ENCODE data around the gene ADARB2.
"Not testable (repeated sequence)": the region's sequence is repeated elsewhere in the genome, so short reads cannot be mapped to it uniquely, and the experiment has no call there.

Gene ADARB2

DNA sequence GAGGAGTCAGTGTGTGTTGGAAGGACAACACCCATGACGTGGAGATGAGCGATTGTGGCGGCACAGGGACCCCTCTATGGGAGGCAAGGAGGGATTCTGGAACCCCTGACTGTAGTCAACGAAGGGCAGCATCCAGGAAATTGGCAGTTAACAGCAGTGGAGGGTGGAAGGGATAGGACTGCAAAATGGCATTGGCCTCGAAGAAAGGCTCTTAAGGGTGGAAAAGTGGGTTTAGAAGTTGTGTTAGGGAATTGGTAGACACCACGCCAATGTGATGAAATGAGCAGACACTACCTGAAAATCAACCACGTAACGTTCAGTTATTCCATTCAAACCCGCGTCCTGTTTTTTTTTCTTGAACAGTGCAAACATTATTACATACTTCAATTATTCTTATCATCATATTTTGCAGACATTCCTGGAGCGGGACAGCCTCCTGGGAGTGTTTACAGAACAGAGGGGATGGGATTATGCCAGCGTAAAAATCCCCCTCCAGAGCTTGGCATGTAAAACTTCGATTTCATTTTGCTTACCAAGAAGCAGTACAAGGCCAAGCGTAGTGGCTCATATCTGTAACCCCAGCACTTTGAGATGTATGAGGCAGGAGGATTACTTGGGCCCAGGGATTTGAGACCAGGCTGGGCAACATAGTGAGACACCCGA, 409.0 kb downstream of the ADARB2 start:
- no peak for DNase-seq

DNA sequence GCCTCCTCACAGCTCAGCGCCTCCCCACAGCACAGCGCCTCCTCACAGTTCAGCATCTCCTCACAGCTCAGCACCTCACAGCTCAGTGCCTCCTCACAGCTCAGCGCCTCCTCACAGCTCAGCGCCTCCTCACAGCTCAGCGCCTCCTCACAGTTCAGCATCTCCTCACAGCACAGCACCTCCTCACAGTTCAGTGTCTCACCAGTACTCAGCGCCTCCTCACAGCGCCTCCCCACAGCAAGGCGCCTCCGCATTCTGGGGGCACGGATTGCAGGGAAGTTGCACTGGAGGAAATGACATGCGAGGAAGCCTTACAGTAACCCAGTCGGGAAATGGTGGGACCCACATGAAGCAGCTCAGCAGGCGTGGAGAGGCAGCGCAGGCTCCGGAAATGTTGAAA, 409.6 kb downstream of the ADARB2 start:
- no peak for DNase-seq

DNA sequence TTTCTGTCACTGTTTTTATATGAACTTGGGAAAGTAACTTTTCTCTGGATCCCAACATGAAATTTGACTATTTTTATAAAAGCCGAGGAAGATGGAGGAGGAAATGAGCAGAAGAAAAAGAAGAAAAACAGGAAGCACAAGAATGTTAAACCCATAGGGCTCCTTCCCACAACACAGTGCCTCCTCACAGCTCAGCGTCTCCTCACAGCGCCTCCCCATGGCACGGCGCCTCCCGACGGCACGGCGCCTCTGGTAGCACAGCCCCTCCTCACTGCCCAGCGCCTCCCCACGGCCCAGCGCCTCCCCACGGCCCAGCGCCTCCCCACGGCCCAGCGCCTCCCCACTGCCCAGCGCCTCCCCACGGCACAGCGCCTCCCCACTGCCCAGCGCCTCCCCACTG, 410.8 kb downstream of the ADARB2 start:
- DNase-seq = not testable (repeated sequence)

DNA sequence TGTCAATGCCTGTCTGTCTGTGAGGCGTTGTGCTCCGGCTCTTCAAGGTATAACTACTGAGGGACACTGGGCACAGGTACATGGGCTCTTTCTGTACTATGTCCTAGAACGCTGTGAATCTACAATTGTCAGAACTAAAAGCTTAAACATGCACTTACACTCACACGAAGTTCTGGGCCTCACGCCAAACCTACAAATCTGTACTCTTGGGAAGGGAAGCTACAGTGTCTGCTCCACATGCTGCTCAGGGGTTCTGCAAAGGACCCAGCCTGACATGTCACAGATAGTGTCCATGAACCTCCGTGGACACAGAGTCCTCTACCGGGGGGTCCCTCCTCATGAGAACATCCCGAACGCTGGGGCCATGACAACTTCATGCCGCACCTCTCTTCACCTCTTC, 412.4 kb downstream of the ADARB2 start:
- no peak for DNase-seq

DNA sequence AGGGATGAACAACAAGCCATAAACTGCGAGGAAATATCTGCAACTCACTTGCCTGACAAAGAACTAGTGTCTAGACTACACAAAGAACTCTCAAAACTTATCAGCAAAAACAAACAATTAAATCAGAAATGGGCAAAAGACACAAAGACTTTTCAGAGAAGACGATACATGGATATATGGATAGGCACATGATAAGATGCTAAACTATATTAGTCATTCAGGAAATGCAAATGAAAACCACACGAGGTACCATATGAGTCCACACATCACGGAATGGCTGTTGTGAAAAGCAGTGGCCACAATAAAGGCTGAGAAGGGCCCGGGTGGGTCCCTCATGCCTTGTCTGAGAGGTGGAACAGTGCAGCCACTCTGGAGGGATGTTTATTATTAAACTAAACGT, 413.4 kb downstream of the ADARB2 start:
- DNase-seq = no peak

DNA sequence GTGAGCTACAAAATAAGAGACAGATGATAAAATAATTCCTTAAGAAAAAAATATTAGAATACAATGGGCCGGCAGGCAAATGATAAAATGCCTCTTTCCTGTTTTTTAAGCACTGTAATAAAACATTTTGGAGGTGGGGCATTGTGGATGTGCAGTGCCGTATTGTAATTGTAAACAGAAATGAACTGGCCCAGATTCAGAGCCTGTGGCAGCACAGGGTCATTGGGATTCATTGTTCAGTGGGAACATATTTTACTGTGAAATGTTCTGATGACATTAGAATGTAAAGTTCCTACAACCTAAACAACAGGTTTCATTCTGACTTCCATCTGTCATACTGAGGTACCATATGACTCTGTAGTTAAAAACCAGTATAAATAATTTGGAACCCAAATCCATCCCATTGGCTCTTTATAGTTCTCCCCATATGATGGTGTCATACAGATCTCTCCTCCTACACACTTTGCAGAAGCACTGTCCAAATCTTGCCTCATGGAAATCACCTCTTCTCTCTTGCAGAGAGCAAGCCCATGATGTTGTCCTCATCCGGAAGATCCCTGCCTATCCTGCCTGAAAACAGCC, 416.5 kb downstream of the ADARB2 start:
- no peak for DNase-seq

DNA sequence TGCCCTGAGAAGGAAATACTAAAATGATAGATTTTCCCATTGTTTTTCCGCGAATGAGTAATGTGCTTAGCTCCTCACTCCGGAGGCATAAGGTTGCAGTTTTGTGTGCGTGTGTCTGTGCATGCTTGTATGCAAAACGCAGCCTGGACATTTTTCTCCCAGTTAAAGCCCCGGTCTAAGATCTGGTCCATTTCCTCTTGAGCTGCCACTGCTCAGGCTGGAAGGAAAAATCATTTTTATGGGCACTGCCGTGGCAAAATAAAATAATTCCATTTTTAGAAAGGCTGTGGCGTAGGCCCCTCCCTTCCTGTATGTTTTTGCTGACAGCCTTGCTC, 420.5 kb downstream of the ADARB2 start:
- DNase-seq = no peak

DNA sequence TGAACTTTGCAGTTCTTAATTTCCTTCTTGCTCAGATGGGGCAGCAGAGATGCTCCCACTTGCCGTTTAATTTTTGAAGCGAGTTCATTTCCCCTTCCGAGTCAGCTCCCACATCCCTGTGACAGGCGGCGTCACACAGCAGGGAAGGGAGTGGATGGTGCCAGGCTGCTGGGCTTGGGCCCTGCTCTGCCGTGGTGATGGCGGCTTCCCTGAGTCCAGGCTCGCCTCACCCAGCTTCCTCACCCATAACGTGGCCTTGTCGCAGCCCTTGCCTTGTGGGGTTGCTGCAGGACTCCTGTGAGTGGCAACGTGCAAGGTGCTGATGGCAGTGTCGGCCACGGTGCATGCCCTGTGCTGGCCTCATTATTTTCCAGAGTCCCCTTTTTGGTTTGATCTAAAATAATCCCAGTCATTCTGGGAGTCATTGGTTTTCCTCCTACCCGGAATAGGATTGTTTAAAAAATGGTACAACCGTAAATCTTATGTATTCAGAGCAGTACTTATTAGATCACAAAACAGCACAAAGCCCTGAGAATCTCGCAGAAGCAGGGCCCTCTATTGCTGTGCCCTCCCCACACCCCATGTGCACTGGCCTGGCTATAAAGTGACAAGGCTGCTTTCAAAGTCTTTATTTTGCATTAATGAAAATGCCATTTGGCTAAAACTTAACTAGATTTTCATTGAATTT, 421.1 kb downstream of the ADARB2 start:
- no peak for DNase-seq

DNA sequence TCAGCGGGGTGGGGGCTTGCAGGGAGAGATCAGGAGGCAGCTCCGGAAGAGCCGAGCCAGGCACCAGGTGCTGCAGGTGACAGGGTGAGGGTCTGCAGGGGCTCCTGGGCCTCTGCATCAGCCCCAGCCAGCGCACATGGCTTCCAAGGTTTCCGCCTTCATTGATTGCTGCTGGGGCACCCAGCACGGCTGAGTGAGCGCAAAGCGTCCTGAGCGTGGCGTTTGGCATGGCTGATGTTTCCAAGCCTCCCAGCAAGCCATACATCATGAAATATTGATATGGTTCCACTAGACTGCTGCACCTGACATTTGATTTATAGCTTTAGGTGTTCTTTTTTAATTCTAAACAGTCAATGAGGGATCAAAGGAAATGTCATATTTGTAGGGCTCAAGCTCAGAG, 422.1 kb downstream of the ADARB2 start:
- no peak for DNase-seq

DNA sequence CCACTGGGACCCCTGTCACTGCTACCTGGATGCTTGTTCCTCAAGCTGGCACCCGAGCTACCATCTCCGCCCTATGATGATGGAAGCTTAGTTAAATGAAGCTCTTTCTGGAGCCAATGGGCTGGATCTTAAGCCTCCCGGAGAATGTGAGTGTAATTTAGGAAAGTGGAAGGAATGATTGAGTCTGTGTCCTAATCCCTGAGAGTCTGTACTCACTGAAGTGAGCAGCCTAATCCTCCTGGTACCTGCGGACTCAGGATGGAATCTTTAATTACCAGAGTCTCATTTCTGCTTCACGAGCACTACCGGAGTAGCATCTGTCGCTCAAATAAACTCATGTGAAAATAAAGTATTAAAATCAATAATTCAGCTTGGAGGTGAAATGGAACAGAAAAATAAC, 425.6 kb downstream of the ADARB2 start:
- DNase-seq = no peak

DNA sequence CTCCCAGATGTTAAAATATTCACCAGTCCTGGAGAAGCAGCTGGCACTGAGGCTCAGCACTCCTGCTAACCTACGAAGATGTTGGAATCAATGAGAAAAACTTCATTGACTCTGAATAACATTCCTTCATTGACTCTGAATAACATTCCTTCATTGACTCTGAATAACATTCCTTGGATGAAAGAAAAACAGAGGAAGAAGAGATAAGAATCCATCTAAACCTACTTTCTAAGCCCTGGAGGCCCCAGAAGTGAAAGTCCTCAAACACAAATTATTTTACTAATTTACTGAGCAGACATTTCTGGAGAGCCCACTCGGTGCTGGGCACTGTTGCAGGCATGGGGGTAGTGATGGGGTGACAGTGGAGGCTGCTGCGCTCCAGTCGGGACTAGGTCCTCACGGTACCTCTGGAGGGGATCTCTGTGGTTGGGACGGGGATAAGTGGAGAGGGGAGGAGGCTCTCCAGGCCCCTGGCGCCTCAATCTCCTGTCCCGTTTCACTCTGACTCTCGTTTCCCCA, 427.0 kb downstream of the ADARB2 start:
- no peak for DNase-seq

DNA sequence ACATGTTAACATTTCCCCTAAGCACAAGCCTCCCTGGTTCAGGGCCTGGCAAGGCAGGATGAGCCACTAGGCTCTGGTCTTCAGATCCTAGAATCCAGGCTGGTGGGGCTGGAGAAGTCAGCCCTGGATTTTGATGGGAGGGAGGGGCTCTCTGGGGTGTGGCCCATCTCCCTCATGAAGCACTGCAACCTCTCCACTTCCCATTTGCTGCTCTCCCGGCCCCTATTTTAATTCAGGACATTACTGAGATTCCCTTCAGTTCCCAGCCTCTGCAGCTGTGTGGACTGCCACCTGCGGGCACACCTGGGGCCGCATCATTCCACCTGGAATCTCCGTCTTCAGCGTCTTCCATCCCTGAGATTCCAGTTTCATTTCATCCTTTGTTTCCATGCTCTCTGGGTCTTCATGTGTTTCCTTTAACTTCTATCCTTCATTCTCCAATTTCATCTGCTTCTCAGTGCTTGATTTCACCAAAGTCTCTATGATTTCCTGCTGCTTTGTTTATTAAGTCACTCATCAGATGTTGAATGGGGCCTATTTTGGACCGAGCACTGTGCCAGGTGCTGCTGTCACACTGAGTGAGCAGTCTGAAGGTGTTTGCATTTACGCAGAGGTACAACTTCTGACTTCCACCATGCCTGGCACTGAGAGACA, 427.6 kb downstream of the ADARB2 start:
- no peak for DNase-seq

DNA sequence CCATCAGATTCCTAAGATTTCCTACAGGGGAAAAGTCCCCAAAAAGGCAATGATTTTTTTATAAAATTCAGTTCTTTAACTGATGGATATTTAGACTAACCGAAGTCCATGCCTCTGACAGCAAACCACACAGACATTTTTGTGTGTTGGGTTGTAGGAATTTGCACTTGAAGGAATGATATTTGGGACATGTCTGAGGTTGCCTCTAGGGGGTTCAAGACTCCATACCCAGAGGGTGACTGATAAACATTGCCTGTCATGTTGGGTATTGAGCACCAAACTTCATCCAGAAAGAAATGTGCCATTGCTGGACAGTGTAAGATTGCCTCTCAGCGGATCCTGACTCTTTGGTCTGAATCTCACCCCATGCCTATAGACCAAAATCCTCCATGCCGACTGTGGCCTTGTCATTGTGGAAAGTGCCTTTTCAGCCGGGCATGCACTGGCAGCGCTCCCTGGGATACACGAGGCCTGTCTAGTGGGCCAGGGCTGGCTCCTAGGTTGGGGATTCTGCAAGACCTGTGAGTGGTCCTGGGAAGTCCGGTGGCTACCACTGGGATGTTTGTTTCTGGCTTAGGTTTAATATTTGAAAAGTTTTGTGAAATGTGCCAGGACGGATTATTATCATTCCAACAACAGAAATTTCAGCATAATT, 428.2 kb downstream of the ADARB2 start:
- DNase-seq = no peak

DNA sequence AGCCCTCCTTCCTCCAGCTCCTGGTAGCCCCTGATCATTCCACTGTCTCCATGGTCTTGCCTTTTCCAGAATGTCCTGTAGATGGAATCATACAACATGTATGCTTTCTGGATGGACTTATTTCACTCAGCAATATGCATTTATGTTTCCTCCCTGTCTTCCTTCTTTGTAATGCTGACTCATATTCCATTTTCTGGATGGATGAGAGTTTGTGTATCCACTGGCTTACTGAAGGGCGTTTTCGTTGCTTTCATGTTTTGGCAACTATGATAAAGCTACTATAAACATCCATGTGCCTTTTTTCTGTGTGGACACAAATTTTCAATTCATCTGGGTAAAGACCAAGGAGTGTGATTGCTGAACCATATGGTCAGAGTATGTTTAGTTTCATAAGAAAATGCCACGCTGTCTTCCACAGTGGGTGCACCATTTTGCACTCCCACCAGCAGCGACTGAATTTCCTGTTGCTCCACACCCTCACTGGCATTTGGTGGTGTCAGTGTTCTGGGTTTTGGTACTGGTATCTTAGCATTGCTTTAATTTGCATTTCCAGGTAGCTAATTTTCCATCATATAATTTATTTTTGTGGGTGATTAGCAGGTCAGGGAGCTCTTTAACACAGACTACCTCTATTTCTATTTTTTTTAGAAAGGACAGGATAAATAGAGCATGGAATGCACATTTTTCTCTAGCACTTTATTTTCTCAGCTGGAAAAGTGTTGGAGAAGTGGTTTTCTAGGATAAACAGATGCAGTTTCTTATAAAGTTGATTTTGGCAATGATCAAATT, 429.0 kb downstream of the ADARB2 start:
- DNase-seq = no peak

DNA sequence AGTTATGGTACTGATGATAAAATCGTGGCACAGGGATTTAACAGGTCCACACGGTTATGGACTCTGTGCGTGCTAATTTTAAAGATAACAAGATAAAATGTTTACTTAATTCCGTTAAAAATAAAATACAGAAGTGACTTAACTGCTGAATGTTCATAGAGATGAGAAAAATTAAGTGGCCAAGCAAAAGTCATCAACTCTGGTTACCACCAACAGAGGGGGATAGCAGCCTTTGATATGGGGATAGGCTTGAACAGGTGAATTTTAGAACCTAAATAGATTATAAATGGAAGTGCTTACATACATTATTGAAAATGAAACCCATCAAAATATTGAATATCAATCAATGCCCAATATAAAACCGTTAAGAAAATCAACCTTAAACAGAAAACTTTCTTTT, 436.2 kb downstream of the ADARB2 start:
- no peak for DNase-seq

DNA sequence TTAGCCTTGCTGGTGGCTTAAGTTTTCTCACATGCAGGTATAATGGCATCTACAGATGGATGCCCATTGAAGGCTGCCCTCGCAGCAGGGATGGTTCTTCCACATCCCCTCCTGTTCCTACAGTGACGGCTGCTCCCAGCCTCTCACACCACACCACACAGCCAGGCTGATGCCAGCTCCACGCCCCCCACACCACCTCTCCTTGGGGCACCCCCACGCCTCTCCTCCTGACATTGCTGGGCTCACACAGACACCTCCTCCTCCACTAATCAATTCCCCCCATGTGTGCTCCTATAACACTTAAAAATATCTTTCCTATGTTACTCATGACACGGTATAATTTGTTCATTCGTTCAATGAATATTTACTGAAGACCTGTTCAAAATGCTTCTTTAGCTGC, 437.1 kb downstream of the ADARB2 start:
- DNase-seq = no peak

DNA sequence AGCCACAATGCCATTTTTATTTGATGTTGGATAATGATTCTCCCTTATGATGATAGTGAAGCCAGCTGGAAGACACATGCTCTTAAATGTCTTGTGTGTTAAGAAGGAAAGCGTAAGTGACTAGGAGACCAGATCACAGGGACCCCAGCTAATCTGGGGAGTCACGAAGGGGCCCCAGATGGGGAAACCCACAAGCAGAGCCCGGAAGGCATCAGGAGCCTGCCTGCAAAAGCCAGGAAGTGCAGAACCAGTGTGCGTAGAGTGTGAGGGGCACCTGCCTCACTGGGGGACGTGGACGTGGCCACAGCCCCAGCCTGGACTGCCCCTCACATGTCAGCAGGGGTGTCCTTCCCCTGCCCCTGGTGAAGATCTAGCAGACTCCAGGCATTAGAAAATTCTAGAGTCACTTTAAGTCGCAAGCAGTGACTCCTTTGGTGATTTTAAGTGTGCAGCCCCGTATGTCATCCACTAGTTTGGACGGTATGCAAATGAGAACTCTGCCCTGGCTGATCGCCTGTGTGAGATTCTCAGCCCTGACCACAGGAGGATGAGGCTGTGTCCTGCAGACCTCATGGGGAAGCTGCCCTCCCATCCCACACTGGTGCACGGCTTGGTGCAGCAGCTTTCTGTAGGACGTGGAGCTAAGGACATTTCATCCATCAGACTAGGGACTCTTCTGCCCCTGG, 438.1 kb downstream of the ADARB2 start:
- no peak for DNase-seq

DNA sequence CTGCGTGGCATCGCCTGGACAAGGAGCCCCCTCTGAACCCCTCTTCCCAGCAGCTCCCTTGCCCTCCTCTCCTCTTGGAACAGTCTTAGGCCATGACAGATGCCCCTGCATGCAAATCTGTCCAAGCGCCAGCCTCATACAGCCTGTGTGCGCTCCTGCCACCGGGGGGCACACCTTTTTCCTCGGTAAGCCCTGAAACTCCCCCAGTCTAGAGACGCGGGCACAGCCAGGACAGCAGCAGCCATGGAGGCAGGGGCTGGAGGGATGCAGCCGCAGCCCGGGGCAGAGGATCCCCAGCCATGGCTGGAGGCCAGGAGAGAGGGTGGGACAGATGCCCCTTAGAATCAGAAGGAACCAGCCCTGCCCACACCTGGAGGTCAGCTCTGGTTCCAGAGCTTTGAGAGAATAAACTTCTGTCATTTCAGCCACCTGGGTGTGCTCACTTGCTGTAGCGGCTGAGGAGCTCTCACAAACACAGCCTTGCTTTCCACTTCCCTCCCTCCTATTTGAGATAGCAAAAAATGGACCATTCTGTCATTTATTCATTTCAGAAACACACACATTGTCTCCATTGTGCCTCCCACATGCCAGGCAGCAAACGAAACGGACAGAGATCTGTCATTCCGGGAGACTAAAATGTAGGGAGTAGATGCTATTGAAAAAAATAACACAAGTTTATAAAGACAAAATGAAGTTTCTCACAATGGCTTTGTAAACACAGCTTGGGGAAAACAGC, 439.6 kb downstream of the ADARB2 start:
- no peak for DNase-seq

DNA sequence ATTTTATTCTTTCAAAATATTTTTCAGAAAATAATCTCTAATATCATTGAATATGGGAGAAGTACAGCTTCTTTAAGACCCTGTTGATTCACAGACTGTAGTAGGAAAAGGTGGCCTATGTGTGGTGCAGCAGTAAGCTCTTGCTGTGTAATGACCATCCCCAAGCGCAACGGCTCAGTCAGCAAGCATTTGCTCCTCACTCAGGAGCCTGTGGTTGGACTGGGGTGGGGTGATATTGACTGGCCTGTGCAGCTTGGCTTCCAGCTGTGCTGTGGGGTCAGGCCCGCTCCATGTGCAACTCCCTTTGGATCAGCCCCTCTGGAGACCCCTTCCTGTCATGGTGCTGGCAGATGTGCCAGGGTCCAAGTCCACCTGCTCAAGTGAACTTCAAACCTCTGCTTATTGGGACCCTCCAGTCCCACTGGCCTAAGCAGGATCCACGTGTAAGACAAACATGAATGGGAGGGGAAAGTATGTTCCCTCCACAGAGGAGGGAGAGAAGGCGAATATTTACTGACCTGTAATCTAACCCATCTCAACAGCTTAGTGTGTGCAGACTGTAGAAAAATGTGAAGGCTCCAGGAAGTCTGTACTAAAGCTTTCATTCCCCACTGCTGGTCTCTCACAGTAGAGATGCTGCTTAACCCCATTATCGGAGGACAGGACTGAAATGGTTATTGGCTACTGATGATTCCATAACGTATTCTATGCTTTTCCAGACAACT, 441.4 kb downstream of the ADARB2 start:
- DNase-seq = no peak

DNA sequence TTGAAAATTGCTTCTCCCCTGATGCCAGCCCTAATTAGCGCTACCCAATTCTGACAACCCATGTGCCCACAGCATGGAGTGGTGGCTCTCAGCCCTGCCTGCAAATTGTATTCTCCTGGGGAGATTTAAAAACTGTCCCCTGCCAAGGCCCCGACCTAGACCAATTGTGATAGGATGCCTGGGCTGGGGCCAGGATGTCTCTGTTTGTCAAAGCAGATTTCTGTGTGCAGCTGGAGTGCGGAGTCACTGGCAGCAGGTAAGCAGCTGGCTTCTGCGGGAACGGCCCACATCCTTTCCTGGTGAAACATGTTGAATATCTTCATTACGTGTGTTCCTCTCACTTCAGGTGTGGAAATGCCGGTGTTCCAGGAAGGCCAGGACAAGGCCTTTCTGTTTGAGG, 442.6 kb downstream of the ADARB2 start:
- DNase-seq = no peak

Data from EL (cell line).